Breast epithelium (tissue), 3 donors: ENCODE measurements around the gene IFNL2.

Source experiments
- POLR2A ChIP-seq: fragments of 450-650 bp; IDR thresholded peaks from one replicate; pipeline ENCODE4 v1.6.1; 2016; ENCODE audit warnings: antibody characterized with exemption, mild to moderate bottlenecking, moderate library complexity
- POLR2AphosphoS5 ChIP-seq, 3 donors: sonication (generic); formaldehyde crosslinking; IDR thresholded peaks; one replicate each; pipeline ENCODE4 v1.6.1; 2017; ENCODE audit warnings: antibody characterized with exemption in 3 of 3
- TF ChIP-seq, protein P1 (sequence below), 3 donors: fragments of 450-650 bp; IDR thresholded peaks; one replicate each; pipeline ENCODE4 v1.5.1; 2016 to 2017; ENCODE audit warnings: antibody characterized with exemption in 3 of 3, mild to moderate bottlenecking in 3 of 3, moderate library complexity in 3 of 3

DNA sequence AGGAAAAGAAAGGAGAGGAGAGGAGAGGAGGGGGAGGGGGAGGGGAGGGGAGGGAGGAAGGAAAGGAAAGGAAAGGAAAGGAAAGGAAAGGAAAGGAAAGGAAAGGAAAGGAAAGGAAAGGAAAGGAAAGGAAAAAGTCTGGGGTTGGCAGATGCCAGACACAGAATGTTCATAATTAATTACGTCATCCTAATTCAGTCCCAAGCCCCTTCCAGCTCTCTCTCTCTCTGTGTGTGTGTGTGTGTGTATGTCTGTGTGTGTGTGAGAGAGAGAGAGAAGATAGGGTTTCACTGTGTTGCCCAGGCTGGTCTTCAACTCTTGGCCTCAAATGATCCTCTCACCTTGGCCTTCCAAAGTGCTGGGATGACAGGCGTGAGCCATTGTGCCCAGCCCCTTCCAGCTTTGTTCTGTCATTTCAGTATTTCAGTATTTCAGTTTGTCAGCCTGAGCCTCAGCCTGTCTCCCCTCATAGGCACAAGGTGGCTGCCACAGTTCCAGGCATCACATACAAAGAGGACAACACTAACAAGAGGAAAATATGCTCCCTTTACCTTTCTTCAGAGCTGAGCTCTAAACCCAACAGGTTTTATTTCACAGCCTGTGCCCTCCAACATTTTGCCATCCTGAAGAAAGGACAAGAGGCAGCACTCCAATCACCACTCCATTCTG, 38.0 kb upstream of the IFNL2 start:
- no peak for TF ChIP-seq POLR2AphosphoS5 (IDR thresholded peaks at IDR 0.05)
- TF ChIP-seq, protein P1, sequence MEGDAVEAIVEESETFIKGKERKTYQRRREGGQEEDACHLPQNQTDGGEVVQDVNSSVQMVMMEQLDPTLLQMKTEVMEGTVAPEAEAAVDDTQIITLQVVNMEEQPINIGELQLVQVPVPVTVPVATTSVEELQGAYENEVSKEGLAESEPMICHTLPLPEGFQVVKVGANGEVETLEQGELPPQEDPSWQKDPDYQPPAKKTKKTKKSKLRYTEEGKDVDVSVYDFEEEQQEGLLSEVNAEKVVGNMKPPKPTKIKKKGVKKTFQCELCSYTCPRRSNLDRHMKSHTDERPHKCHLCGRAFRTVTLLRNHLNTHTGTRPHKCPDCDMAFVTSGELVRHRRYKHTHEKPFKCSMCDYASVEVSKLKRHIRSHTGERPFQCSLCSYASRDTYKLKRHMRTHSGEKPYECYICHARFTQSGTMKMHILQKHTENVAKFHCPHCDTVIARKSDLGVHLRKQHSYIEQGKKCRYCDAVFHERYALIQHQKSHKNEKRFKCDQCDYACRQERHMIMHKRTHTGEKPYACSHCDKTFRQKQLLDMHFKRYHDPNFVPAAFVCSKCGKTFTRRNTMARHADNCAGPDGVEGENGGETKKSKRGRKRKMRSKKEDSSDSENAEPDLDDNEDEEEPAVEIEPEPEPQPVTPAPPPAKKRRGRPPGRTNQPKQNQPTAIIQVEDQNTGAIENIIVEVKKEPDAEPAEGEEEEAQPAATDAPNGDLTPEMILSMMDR (IDR thresholded peaks at IDR 0.05), result no peak
- TF ChIP-seq POLR2A, result no peak
